Fibroblast of mammary gland (primary cell): ENCODE measurements around the gene CAMK2A.

ENCODE experiments used
- DNase-seq: peaks from one replicate; pipeline ENCODE4 v3.0.0-alpha.2; 2010; ENCODE audit warnings: low read depth
- H3K4me3 ChIP-seq: 2 replicates; pipeline ENCODE4 v1.5.1; 2011; ENCODE audit warnings: low read depth, mild to moderate bottlenecking, low read length, moderate library complexity; ENCODE audit not compliant: control insufficient read depth
- TF ChIP-seq, protein P1 (sequence below): conservative IDR thresholded peaks from 2 replicates; pipeline ENCODE4 v1.5.1; 2011; ENCODE audit warnings: low read depth, low read length, inconsistent platforms; ENCODE audit not compliant: control insufficient read depth, insufficient read depth

CAMK2A gene

DNA sequence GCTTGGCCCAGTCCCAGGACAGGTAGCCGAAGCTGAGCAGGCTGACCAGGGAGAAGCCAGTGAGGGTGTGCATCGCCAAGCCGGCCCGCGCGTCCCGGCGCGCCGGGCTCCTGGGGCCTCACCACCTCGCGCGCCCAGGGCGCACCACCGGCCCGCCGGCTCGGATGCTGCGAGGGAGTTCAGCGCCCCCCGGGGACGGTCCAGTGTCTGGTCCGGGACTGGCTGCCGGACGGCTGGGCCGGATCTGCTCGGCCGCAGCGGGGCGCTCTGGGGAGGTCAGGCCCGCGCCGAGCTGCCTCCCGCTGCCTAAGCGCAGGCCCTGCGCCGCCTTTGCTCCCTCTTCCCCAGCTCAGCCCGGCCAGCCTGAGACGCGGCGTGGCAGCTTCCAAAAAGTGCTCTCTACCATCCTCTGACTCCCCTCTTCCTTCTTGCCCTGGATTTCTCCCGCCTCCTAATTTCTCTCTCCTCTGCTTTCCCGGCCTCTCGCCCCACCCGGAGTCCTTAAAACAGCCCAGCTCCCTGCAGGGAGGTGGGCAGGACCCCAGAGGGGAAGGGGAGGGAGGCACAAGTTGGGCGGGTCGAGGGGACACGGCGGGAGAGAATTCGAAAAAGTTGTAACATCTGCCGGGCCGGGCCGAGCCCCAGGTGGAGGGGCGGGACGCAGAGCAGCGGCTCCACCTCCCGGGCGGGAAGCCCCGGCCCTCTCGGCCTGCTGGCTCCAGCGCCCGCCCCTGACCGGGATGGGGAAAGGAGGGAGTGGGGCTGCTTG lies 12.9 kb upstream of the CAMK2A start, which contains the start of gene ARSI:
Gene ARSI, minus strand, starts transcription at position 605 of the 769 bp plus-strand sequence. Its CDS starts 532 bp downstream, at position 73.
- peak; percentile 68 for DNase-seq
- TF ChIP-seq, protein P1, sequence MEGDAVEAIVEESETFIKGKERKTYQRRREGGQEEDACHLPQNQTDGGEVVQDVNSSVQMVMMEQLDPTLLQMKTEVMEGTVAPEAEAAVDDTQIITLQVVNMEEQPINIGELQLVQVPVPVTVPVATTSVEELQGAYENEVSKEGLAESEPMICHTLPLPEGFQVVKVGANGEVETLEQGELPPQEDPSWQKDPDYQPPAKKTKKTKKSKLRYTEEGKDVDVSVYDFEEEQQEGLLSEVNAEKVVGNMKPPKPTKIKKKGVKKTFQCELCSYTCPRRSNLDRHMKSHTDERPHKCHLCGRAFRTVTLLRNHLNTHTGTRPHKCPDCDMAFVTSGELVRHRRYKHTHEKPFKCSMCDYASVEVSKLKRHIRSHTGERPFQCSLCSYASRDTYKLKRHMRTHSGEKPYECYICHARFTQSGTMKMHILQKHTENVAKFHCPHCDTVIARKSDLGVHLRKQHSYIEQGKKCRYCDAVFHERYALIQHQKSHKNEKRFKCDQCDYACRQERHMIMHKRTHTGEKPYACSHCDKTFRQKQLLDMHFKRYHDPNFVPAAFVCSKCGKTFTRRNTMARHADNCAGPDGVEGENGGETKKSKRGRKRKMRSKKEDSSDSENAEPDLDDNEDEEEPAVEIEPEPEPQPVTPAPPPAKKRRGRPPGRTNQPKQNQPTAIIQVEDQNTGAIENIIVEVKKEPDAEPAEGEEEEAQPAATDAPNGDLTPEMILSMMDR: no peak
- H3K4me3 ChIP-seq: peak within 1 kb of the TSS; percentile 38

DNA sequence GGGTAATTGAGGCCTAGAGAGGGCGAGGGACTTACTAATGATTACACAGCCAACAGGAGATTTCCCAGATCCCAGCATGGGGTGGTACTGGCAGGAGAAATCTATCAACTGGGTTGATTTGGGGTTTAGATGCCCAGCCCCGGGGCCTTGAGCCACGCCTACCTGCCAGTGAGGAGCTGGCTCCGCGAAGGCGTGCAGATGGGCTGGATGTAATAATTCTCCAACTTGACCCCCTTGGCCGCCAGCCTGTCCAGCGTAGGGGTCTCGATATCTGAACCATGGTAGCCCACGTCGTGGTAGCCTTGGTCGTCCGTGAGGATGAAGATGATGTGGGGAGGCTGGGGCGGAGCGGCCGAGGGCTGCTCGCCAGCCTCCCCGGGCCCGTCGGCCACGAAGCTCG lies 12.3 kb upstream of the CAMK2A start:
- TF ChIP-seq, protein P1: no peak
- DNase-seq: no peak
- peak overlapping the region; percentile 3 for H3K4me3 ChIP-seq

DNA sequence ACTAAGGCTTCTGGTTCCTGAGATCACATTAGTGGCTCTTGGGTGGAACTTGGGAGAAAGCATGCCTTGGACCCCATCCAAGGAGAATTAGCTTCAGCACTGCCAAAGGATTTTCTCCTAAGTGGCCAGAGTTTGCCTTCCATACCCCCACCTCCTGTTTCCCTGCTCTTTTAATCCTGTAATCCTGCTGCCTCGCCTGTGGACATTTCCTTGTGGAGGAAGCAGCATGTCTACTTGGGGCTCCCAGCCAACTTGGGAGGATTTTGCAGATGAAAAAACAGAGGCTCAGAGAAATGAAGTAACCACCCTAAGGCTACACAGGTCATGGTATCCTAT lies 11.6 kb upstream of the CAMK2A start:
- TF ChIP-seq, protein P1: no peak
- H3K4me3 ChIP-seq: no peak overlapping the region

DNA sequence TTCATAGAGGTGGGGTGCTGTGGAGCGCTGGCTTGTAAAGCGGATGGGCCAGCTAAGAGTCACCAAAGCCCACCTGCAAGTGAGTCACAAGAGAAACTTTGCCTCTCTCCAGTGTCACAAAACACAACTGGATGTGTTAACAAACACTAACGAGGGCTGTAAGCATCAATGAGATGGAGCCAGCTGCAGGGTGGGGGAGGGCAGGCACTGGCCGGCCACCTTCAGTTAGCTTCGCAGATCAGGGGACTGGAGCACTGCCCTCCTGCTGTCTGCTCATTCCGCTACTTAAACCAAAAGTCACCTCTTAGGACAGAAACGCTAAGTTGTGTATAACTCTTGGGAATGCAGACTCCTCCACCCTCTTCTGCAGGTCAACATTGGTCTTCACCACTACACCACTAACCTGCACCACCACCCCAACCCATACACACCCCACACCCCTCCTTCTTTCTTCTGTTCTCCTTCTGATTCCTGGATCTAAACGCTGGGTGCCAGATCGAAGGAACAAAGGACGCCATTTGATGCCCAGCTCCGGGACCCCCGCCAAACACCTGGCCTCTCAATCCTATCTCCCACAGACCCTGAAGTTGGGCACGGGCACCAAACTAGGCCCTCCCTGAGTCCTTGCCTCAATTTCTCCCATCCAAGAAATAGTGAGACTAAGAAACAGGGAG lies 11.1 kb upstream of the CAMK2A start:
- no peak overlapping the region for H3K4me3 ChIP-seq
- TF ChIP-seq, protein P1: no peak
- DNase-seq: no peak

More for the DNA sequence above, 11.6 kb upstream of the CAMK2A start:
- DNase-seq: peak; percentile 42

DNA sequence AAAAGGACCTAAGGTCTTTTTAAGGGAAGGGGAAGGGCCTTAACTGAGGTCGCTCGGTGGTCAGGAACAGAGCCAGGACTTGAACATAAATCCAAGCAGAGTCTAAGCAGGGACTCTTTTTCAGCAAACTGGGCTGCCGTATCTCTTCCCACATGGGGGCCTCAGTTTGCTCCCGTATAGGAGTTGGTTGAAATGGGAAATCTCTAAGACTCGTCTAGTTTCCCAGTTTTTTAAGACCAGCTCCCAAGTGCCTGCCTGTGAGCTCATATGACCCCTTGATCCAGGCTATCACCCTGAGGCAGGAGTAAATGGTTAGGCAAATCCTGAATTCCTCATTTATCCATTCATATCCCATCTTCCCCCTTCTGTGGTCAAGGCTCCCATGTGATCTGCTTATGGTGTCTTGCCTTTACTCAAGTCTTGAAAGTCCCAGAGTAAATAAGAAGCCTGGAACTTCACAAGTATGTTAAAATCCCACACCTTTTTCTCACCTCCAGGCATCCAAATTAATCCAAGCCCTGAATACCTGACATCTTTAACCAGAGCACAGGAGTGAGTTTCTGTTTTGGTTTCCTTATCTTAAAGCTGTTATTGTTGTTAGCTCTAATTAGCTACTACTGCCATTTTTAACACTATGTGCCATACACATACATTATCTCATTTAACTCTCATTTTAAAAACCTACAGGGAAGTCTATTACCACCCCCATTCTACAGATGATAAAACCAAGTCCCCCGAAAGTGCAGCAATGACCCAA lies 10.2 kb upstream of the CAMK2A start:
- peak; percentile 78 for DNase-seq
- H3K4me3 ChIP-seq: no peak overlapping the region

More for the DNA sequence above, 10.2 kb upstream of the CAMK2A start:
- TF ChIP-seq, protein P1: no peak
